A172 (cell line): ENCODE results near the gene TCERG1L. TPM values are rescaled to one million over a fixed set of nuclear protein-coding genes. Genes with fewer than 3 reads are reported as not detected.

Experiments
- DNase-seq: peaks from one replicate; pipeline ENCODE4 v3.0.0-alpha.2; 2015; ENCODE audit warnings: low spot score
- total RNA-seq: library from RNA; depleted of rRNA; stranded (reverse); fragments of >200 nt; shearing (Covaris generic); gene quantifications from 2 replicates; pipeline ENCODE4 v1.2.3, GENCODE V29; 2014

TCERG1L gene
- total RNA-seq, 1 experiment from 2014 or later = not detected

DNA sequence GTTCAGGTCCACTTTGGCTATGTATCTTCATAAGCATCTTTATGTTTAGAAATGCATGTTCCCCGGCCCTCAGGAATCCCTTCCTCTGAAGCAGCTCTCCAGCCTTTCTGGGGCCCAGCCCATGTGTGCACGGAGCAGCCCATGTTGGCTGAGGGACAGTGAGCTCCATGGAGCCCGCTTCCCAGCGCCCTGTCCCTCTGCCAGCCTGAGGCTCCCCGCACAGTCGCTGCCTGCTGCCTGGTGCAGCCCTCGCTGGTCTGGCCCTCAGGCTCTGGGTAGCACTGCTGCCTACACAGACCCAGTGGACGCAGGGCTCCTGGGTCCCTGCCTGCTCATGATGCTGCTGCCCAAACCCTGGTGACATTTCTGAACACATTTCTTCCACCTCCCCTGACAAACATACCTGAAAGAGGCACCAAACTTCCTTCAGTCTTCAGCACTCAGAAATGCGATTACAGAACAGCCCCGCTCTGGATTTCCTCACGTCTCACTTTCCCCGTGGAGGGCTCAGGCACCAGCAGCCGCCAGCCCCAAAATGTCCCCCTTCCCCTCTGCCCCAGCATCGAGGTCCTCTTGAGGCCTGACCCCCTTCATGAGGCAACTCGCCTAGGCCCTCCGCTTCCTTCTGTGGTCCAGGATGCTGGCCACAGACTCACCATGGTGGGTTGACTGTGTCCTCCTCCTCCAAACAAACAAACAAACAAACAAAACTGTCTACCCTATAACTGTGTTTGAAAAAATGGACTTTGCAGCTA lies 5.0 kb upstream of the TCERG1L start:
- DNase-seq = no peak

DNA sequence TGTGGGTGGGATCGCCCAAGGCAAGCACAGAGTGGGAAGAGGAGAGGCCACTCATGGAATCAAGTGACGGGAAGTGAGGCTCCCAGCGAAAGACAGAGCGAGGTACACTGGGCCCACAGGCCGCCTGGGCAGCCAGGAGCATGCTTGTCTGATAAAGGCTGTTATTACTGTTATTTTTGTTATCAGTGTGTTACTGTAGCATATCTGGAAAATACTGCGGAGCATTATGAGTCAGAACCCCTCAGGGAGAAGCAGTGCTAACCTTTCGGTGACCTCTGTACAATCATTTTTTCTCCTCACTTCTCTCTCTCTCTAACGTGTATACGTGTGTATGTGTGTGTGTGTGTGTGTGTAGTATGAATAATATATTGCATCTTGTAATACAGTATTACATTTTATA lies 3.8 kb upstream of the TCERG1L start:
- no peak for DNase-seq

DNA sequence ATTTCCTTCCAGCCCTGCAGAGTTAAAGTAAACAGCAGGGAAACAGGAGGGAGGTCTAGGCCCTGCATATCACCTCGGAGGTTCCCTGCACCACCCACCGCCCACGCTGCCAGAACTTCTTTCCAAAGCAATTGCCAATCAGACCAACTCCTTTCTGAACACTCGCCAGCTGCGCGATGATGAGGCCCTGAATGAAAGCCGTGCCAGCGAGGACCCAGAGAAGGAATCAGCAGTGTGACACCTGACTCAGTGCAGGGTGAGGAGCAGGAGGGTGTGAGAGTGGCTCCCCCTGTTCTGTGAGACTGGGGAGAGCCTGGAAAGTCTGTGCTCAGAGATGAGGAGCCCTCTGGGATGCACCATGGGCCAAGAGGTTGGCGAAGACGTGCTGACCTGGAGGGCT lies 3.3 kb upstream of the TCERG1L start:
- DNase-seq = no peak

DNA sequence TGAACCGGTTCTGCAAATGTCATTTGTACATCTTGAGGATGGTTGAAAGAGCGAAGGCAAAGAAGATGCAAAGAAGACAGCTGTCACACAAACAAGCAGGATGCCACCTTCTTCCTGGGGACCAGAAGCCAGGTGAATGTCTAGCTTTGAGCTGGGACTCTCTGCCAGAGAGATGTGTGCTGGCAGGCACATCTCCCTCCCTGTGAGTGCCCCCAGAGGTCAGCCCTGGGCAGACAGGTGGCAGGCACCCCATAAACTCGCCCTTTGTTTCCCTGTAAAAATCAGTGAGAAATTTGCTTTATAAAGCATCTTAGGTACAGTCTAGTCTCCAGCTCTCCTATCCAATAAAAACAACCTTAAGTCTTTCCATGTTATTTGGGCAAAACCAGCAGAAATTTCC lies 2.6 kb upstream of the TCERG1L start:
- no peak for DNase-seq

GRCh38 chr10:131313377-131313776 lies 1.9 kb upstream of the TCERG1L start:
- no peak for DNase-seq

DNA sequence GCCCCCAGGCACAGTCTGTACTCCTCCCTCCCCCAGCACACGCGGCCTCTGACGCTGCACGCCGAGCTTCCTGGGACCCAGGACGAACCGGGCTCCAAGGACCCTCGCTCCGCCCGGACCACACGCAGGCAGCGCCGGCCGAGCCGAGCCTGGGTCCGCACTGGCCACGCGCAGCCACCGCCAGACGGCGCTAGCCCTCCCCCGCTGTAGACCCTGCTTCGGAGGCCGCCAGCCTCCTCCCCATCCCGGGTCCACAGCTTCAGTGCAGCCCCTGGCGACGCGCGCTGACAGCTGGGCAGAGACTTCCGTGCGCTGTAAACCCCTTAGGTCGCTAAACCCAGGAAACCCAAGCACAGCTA lies 936 bp upstream of the TCERG1L start:
- no peak for DNase-seq

GRCh38 chr10:131311402-131311660 lies 190 bp downstream of the TCERG1L start:
- DNase-seq = no peak

DNA sequence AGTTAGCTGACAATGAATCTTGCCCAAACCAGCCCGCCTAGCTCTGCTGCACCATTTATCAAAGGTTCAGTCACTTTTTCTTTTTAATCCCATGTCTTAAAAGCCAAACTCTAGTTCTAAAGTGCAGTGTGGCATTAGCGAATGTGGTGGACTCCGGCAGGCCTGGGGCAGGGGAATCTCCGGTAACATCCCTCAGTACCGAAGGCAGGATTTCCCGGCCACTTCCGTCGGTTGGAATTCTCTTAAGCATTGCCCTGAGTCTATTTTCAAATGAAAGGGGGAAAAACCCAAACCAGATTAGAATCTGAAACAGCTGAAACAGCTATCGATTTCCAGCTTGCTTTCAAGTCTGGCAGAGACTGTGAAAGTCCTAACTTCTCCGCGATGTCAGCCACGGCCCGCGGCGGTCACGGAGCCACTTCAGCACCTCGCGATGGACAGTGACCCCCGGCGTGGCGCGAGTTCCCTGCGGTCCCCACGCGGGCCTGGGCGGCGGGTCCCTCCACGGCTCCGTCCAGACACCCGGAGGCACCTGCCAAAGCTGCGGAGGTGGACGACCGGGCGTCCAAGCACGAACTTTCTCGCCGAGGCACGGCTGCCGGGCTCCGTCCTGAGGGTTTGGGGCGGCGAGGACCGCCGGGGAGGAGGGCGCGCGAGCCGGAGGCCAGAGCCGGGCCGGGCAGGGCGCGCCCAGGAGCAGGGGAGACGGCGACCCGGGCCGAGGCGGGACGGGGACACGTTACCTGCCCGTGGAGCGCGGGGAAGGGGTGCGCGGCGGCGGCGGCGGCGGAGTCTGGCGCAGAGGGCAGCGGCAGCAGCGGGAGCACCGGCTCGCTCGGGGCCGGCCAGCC lies 745 bp downstream of the TCERG1L start:
- DNase-seq = no peak

DNA sequence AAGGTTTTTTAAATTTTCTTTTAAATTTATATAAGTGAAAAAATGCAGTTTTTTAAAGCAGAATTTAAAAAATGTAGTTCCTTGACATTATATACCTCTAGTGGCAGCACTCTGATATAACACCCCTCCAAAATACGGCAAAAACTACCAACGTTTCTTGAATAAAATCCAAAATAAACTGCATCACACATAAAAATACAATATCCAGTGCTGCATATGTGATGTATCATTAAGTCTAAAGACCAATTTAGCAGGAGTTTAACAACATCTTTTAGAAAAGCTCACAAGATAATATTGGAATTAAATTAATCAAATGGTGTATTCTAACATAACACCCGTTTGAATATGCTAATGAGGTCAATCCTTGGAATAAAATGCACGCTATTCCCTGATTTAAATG lies 1.4 kb downstream of the TCERG1L start:
- DNase-seq = no peak

GRCh38 chr10:131300508-131300907 lies 11.0 kb downstream of the TCERG1L start:
- DNase-seq = no peak

DNA sequence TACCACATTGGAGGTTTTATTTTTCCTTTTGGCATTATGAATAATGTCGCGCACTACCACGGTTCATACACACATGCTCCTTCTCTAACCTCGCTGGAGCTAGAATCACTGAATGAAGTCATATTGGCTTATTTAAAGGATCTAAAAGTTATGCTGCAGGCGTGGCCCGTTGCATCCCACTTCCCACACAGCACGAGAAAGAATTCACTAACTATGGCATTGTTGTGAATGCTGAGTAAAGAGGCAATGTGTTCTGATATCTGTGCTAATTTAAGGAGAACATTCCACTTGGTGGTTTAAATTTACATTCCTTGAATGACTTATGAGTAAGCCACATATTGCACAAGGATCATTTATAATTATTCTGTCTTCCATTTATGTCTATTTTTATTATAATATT lies 20.7 kb downstream of the TCERG1L start:
- DNase-seq = no peak

GRCh38 chr10:131288648-131289047 lies 22.9 kb downstream of the TCERG1L start:
- no peak for DNase-seq

DNA sequence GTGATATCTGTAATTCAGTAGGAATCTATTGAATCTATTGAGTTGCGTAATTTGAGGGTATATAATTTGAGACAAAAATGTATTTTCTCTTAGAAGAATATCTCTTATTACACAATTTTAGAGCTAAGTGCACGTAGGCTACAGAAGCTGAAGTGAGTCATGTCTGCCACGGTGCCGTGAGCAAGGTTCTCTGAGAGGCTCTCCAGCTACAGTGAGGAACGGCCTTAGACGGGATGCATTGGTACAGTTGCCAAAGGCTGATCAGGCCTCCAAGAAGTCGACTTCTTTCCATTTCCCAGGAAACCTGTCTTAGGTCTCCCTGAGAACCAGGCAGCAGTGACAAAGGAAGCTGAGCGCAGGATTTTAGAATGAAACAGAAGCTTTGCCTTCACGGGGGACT lies 28.6 kb downstream of the TCERG1L start:
- no peak for DNase-seq

DNA sequence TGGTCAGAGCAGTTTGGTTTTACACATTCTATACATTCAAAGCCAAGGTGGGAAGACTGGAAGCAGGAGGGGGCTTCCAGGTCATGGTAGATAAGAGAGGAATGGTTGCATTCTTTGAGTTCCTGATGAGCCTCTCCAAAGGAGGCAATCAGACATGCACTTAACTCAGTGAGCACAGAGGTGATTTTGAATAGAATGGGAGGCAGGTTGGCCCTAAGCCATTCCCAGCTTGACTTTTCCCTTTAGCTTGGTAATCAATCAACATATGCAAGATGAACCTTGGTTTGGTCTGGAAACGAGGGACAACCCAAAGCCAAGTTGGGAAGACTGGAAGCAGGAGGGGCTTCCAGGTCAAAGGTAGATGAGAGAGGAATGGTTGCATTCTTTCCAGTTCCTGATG lies 31.4 kb downstream of the TCERG1L start:
- no peak for DNase-seq

DNA sequence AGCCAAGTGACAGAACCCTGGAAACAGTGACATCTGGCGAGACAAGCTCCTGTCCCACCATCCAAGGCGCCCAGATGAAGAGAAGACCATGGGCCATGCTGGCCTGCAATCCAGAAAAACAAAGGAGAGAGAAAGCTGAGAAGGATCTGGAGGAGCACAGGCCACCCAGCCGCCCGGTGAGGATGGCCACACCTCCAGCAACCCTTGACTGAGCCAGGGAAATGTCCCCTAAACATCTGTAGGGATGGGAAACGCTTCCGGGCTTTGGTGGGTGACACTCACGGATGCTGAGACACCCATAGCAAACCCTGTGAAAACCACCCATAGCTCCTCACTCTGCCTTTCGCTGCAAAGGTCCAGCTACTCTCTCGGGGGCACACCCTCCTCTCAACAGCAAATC lies 32.0 kb downstream of the TCERG1L start:
- no peak for DNase-seq

GRCh38 chr10:131277969-131278368 lies 33.6 kb downstream of the TCERG1L start:
- DNase-seq = no peak

DNA sequence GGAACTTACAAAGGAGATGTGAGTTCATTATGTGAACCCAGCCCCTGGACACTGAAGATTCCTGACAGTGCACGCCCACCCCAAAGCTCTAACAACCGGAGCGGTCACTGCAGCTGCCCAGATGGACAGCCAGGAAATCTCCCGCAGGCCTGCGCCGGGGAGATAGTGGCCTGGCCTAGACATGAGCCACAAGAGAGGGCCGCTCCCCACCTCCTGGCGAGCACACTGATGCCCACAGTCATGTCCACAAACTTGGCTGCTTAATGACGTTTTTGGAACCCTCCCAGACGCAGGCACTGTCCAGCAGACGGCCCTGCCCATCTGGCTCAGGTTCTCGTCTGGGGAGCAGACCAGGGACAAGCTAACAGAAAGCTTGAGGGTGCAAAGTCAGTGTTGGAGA lies 34.2 kb downstream of the TCERG1L start:
- DNase-seq = no peak

- no peak for DNase-seq
These were observed 35.8 kb downstream of the TCERG1L start for GRCh38 chr10:131275691-131276090.

DNA sequence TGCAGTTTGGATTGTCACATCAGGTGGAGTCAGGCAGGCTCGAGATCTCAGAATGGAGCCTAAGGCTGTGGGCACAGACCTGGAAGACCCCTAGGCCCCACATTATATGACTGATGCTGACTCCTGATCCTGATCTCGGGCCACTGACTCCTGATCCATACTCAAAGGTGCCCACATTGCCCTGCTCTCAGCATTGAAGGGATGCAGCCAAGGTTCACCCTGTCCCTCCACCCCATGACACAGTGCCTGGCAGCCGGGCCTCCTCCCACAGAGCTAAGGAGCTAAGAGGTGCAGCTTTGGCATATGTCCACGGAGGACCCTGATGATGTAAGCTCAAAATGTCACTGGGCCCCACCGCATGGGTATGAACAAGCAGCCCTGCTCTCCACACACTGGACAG lies 36.6 kb downstream of the TCERG1L start:
- DNase-seq = no peak

DNA sequence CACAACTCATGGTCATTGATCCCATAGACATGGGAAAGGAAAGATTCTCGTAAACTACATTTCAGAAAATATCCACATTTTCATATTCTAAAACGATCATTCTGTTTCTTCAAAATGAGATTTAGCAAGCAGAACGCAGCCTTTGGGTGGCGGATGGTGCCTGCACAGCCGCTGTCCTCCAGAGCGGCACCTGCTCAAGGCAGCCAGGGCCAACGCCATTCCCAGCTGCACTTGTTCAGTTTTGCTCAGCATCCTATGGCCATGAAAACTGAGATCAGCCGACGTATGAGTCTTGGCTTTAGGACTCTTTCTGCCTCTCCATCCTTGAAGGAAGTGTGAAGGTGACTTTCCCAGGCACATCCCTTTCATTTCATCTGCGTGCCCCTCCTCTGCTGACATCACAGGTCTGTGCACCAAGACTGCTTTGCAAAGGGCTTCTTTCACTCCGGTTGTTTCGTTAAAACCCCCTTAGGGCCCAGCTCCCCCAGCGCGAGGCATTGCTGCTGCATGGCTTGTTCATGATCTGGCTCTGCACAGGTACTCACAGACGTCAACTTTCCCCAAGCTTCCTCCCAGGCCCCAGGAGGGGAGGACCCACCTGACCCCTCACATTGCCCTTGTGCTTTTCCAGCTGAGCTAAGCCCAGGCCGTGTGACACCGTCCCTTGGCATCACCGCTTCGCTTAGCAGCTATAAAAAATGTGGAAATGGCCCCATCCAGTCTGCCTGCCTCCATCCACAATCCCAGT lies 37.2 kb downstream of the TCERG1L start:
- no peak for DNase-seq

GRCh38 chr10:131273476-131273875 lies 38.0 kb downstream of the TCERG1L start:
- no peak for DNase-seq

- no peak for DNase-seq
These were observed 38.5 kb downstream of the TCERG1L start for GRCh38 chr10:131272897-131273451.

GRCh38 chr10:131271966-131272365 lies 39.6 kb downstream of the TCERG1L start:
- DNase-seq = no peak
